NB4 (cell line): ENCODE results near the gene TMEM181.
A peak's percentile ranks its signal among the peaks of the same experiment; 100 is the strongest.
"Not testable (repeated sequence)": the region's sequence is repeated elsewhere in the genome, so short reads cannot be mapped to it uniquely, and the experiment has no call there.

Experiments
- DNase-seq: peaks from one replicate; pipeline ENCODE4 v3.0.0; 2010; ENCODE audit warnings: low read depth
- H3K4me3 ChIP-seq: one replicate; pipeline ENCODE4 v1.5.1; 2011; ENCODE audit warnings: mild to moderate bottlenecking, low read depth, low read length, moderate library complexity
- CTCF ChIP-seq: IDR thresholded peaks from one replicate; pipeline ENCODE4 v1.5.1; 2012; ENCODE audit warnings: low read depth, low read length
- MAX ChIP-seq: IDR thresholded peaks from 2 replicates; pipeline ENCODE4 v1.6.1; 2011; ENCODE audit warnings: low read depth, low read length
- MYC ChIP-seq: IDR thresholded peaks from 2 replicates; pipeline ENCODE4 v1.6.1; 2011; ENCODE audit warnings: low read depth, low read length
- POLR2A ChIP-seq: IDR thresholded peaks from 2 replicates; pipeline ENCODE4 v1.6.1; 2011; ENCODE audit warnings: mild to moderate bottlenecking; ENCODE audit not compliant: insufficient read length; ENCODE audit errors: extremely low read depth

Gene TMEM181

GRCh38 chr6:158646023-158646910, 86.4 kb downstream of the TMEM181 start:
- TF ChIP-seq MYC: no peak
- no peak for TF ChIP-seq MAX
- no peak for TF ChIP-seq POLR2A
- no peak for TF ChIP-seq CTCF
- H3K4me3 ChIP-seq: no peak overlapping the region
- no peak for DNase-seq

GRCh38 chr6:158647501-158647900, 87.6 kb downstream of the TMEM181 start:
- DNase-seq: no peak
- TF ChIP-seq MAX: no peak
- TF ChIP-seq MYC: no peak
- no peak for TF ChIP-seq CTCF
- TF ChIP-seq POLR2A: no peak
- no peak overlapping the region for H3K4me3 ChIP-seq

GRCh38 chr6:158648682-158649131, 88.8 kb downstream of the TMEM181 start:
- no peak for DNase-seq
- H3K4me3 ChIP-seq: no peak overlapping the region
- TF ChIP-seq MYC (no peak), CTCF (no peak), MAX (no peak), POLR2A (no peak)

- no peak for TF ChIP-seq CTCF
- peak; percentile 58; the same call in 1 of the 2 replicates for TF ChIP-seq MAX
- peak; percentile 71 for TF ChIP-seq MYC
- TF ChIP-seq POLR2A: peak; percentile 14
- peak within 1 kb of the TSS; percentile 16 for H3K4me3 ChIP-seq
- peak; percentile 90 for DNase-seq
Measured at GRCh38 chr6:158649289-158650143, 89.6 kb downstream of the TMEM181 start, which contains the start of gene SYTL3. SYTL3 (plus strand) TSS chr6:158650054; CDS start chr6:158663269, 13,215 bp downstream.

GRCh38 chr6:158651981-158652737, 92.3 kb downstream of the TMEM181 start:
- DNase-seq, H3K4me3 ChIP-seq: not testable (repeated sequence)
